Spleen (tissue), 13 donors: ENCODE results near the gene MSANTD4. TPM values are rescaled to one million over a fixed set of nuclear protein-coding genes. Genes with fewer than 3 reads are reported as not detected.

Experiments used
- DNase-seq: peaks from one replicate; pipeline ENCODE4 v3.0.0-alpha.2; 2020
- H3K27ac ChIP-seq, 8 donors: fragments of 200-600 bp; sonication (generic) in 7 of 8; 1 replicate in 4 of 8; 2 replicates in 4 of 8; pipeline versions ENCODE4 v1.5.0 to v1.8.0; 2016 to 2021; ENCODE audit warnings: inconsistent platforms in 4 of 8, mild to moderate bottlenecking in 4 of 8, moderate library complexity in 1 of 8
- H3K27me3 ChIP-seq, 7 donors: fragments of 200-600 bp; sonication (generic) in 6 of 7; replicated peaks in 1 of 7; 1 replicate in 4 of 7; 2 replicates in 3 of 7; pipeline versions ENCODE4 v1.5.0 to v1.8.0; 2016 to 2021; ENCODE audit warnings: inconsistent platforms in 3 of 7, mild to moderate bottlenecking in 1 of 7
- H3K36me3 ChIP-seq, 6 donors: fragments of 200-600 bp; sonication (generic) in 5 of 6; 1 replicate in 4 of 6; 2 replicates in 2 of 6; pipeline versions ENCODE4 v1.5.0 to v1.8.0; 2016 to 2021; ENCODE audit warnings: inconsistent platforms in 2 of 6
- H3K4me1 ChIP-seq, 6 donors: fragments of 200-600 bp; sonication (generic) in 5 of 6; 1 replicate in 3 of 6; 2 replicates in 3 of 6; pipeline versions ENCODE4 v1.5.0 to v1.8.0; 2016 to 2021; ENCODE audit warnings: inconsistent platforms in 3 of 6
- H3K4me3 ChIP-seq, 8 donors: fragments of 200-600 bp; sonication (generic) in 7 of 8; 1 replicate in 4 of 8; 2 replicates in 4 of 8; pipeline versions ENCODE4 v1.5.0 to v1.8.0; 2016 to 2021; ENCODE audit warnings: inconsistent platforms in 4 of 8, mild to moderate bottlenecking in 4 of 8, moderate library complexity in 2 of 8
- H3K9me3 ChIP-seq, 8 donors: fragments of 200-600 bp; sonication (generic) in 7 of 8; 1 replicate in 4 of 8; 2 replicates in 4 of 8; pipeline versions ENCODE4 v1.5.0 to v1.8.0; 2016 to 2021; ENCODE audit warnings: inconsistent platforms in 4 of 8
- CTCF ChIP-seq, 11 experiments: fragments of 200-600 bp in 7 of 11; fragments of 450-650 bp in 4 of 11; sonication (generic) in 4 of 11; IDR thresholded peaks in 8 of 11; conservative IDR thresholded peaks in 3 of 11; 1 replicate in 7 of 11; 2 replicates in 4 of 11; pipeline versions ENCODE4 v1.4.0 to v1.8.0; 2016 to 2021; ENCODE audit warnings: antibody characterized with exemption in 11 of 11, inconsistent platforms in 4 of 11, mild to moderate bottlenecking in 1 of 11
- POLR2A ChIP-seq, 3 donors: fragments of 450-650 bp; IDR thresholded peaks; one replicate each; pipeline ENCODE4 v1.5.1; 2017; ENCODE audit warnings: antibody characterized with exemption in 3 of 3, mild to moderate bottlenecking in 1 of 3
- POLR2AphosphoS5 ChIP-seq, 3 donors: sonication (generic); formaldehyde crosslinking; IDR thresholded peaks; one replicate each; pipeline ENCODE4 v1.5.1; 2017; ENCODE audit warnings: antibody characterized with exemption in 3 of 3
- WGBS, 5 donors: extraction: QIAGEN DNeasy Blood & Tissue Kit in 3 of 5; methylation state at CpG; one replicate each; pipeline versions ENCODE4 v1.1.5 to v1.1.7; 2013 to 2018; 5-methylcytosine and 5-hydroxymethylcytosine counted together
- intact Hi-C: fragments of 100-400 bp; cut with DNase I; formaldehyde crosslinking; loops from one replicate; pipeline ENCODE4 v1.15.0; 2023; ENCODE audit warnings: low total_unique reads
- long read RNA-seq, 2 donors: transcript quantifications; one replicate each; lab custom pipeline, GENCODE V29; 2026
- polyA plus RNA-seq, 3 donors: library from polyadenylated mRNA; stranded (reverse); fragments of 200-250 nt; gene quantifications; one replicate each; pipeline ENCODE4 v1.2.1, GENCODE V29; 2013
- total RNA-seq, 7 donors: library from RNA; depleted of rRNA in 3 of 7; stranded (reverse); fragments of >200 nt in 3 of 7; fragmentation: NEBNext Ultra II Directional in 4 of 7; extraction: Animal tissue kit (Norgen Biotek cat#: 25700) in 4 of 7; gene quantifications; one replicate each; pipeline versions ENCODE4 v1.1.0 to v1.2.1, GENCODE V29; 2016 to 2021
- donor health status: healthy with polysubstance abuse.
- donor health status: DM: no; HTN: no; CAD: no; lungs with moderate emphysema.
- donor health status: DM: no; HTN: no; CAD: no.
- donor health status: Bipolar disorder and iron deficiency.
- donor health status: healthy.
- donor health status: DM: no; HTN: no; CAD: no.
- donor health status: DM: yes; HTN: yes; CAD: no.

MSANTD4 gene
- 10 to 100 TPM; 14.6 to 29.5 (median 17.5) TPM for total RNA-seq
- 1 to 10 TPM; 5.5 to 8.3 (median 5.7) TPM for polyA plus RNA-seq
- long read RNA-seq, donor 1, partial matches to known transcripts, result 0 of 5 reads
- long read RNA-seq, donor 1, other reads (novel, unspliced or antisense), result 0 of 5 reads
- long read RNA-seq, donor 2, partial matches to known transcripts, result 0 of 5 reads
- long read RNA-seq, donor 2, other reads (novel, unspliced or antisense), result 0 of 5 reads

GRCh38 chr11:106021967-106022794, at the start of gene MSANTD4:
Gene MSANTD4, minus strand, starts transcription at chr11:106022240. Its CDS starts 11,323 bp downstream, at chr11:106010917.
- Histone ChIP-seq H3K4me1 (peaks cover 19 to 54% (median 31%) of the 10 kb centered on the region in 6 donors), H3K27me3 (no peaks in the 10 kb centered on the region), H3K27ac (peak within 1 kb of the TSS; percentile 55 to 86 (median 79)), H3K36me3 (no peaks in the 10 kb centered on the region), H3K4me3 (peak within 1 kb of the TSS; percentile 69 to 99 (median 91)), H3K9me3 (no peaks in the 10 kb centered on the region)
- intact Hi-C loops, result no loop called here
- 0 to 4% (median 2%) methylated on average over 14 to 48 of the region's 48 CpGs for WGBS, 5 donors
- TF ChIP-seq CTCF (IDR thresholded peaks at IDR 0.05 in 8 of 11, conservative IDR thresholded peaks at IDR 0.05 in 3 of 11) (peak in 6 of 11 experiments; percentile 13 to 43 (median 32)), POLR2AphosphoS5 (IDR thresholded peaks at IDR 0.05) (peak; percentile 79 to 85 (median 84)), POLR2A (IDR thresholded peaks at IDR 0.05) (no peak)
- DNase-seq, result peak; percentile 98

- Histone ChIP-seq H3K36me3 (peaks cover 0 to 7% (median 0%) of the 10 kb centered on the region in 6 donors), H3K4me1 (peaks cover 0 to 4% (median under 1%) of the 10 kb centered on the region in 6 donors), H3K27ac (no peak overlapping the region), H3K9me3 (no peaks in the 10 kb centered on the region), H3K4me3 (no peak overlapping the region), H3K27me3 (no peaks in the 10 kb centered on the region)
- DNase-seq, result no peak
- TF ChIP-seq POLR2A (IDR thresholded peaks at IDR 0.05), result no peak
- no peak for TF ChIP-seq POLR2AphosphoS5 (IDR thresholded peaks at IDR 0.05)
- TF ChIP-seq CTCF (IDR thresholded peaks at IDR 0.05 in 8 of 11, conservative IDR thresholded peaks at IDR 0.05 in 3 of 11), result no peak
- intact Hi-C loops, result no loop called here
- WGBS, 5 donors, result 91 to 93% (median 93%) methylated on average over 3 of the region's 3 CpGs
Observed at GRCh38 chr11:106070606-106071005, 48.6 kb upstream of the MSANTD4 start.

- Histone ChIP-seq H3K4me3 (no peak overlapping the region), H3K27ac (no peak overlapping the region), H3K9me3 (no peaks in the 10 kb centered on the region), H3K36me3 (peaks cover 0 to 15% (median 1%) of the 10 kb centered on the region in 6 donors), H3K4me1 (no peaks in the 10 kb centered on the region), H3K27me3 (no peaks in the 10 kb centered on the region)
- no peak for TF ChIP-seq POLR2AphosphoS5 (IDR thresholded peaks at IDR 0.05)
- TF ChIP-seq CTCF (IDR thresholded peaks at IDR 0.05 in 8 of 11, conservative IDR thresholded peaks at IDR 0.05 in 3 of 11), result no peak
- TF ChIP-seq POLR2A (IDR thresholded peaks at IDR 0.05), result no peak
- no peak for DNase-seq
- intact Hi-C loops, result no loop called here
Observed at GRCh38 chr11:106063009-106063408, 41.0 kb upstream of the MSANTD4 start.
